ENCODE data around the gene COTL1.

DNA sequence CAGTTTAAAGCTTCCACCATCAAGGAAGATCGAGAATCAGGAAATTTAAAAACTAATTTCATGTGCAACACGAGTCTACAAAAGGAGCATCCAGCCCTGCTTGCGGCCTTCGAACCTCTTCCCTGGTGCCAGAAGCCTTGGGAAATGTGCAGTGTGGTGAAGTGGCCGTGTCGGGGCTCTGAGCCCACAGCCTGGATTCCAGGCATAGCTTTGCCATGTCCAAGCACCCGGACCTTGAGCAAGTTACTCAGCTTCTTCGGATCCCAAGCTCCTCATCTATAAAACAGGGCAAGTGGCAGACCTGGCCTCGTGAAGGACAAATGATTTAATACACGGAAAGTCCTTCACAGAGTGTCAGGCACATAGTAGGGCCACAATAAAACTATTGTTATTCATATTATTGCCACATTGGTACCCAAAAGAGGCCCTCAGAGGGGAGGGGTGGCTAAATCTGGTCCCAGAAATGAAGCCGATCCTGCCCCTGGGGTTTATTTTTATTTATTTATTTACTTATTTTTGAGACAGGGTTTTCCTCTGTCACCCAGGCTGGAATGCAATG is 34.8 kb downstream of the COTL1 start:
- TF ChIP-seq EZH2 (IDR thresholded peaks at IDR 0.05; ENCODE audit: insufficient read depth, poor library complexity, severe bottlenecking), result no peak
- no peak for TF ChIP-seq EZH2phosphoT487 (IDR thresholded peaks at IDR 0.05; ENCODE audit: insufficient read depth, low read depth)
